ENCODE measurements around the gene ACOD1.
"Not testable (repeated sequence)": the region's sequence is repeated elsewhere in the genome, so short reads cannot be mapped to it uniquely, and the experiment has no call there.

Gene ACOD1

GRCh38 chr13:76948149-76948548 is at the start of gene ACOD1:
Gene ACOD1 (plus strand): TSS chr13:76948511. CDS start chr13:76948559, 48 bp downstream.
- DNase-seq (ENCODE audit: low spot score), result no peak
- no peak for TF ChIP-seq CTCF (IDR thresholded peaks at IDR 0.05; ENCODE audit: extremely low read depth, missing control alignments)

DNA sequence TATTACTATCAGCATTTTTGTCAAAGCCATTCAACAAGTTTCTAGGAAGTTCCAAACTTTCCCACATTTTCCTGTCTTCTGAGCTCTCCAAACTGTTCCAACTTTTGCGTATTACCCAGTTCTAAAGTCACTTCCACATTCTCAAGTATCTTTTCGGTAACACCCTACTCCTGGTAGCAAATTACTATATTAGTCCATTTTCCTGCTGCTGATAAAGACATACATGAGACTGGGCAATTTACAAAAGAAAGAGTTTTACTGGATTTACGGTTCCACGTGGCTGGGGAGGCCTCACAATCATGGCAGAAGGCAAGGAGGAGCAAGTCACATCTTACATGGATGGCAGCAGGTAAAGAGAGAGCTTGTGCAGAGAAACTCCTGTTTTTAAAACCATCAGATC is 49.2 kb upstream of the ACOD1 start:
- DNase-seq (ENCODE audit: low spot score), result not testable (repeated sequence)

GRCh38 chr13:76903544-76904162 is 44.7 kb upstream of the ACOD1 start:
- peak; percentile 96 for TF ChIP-seq CTCF (IDR thresholded peaks at IDR 0.05; ENCODE audit: extremely low read depth, missing control alignments)
- peak; percentile 60 for DNase-seq (ENCODE audit: low spot score)

DNA sequence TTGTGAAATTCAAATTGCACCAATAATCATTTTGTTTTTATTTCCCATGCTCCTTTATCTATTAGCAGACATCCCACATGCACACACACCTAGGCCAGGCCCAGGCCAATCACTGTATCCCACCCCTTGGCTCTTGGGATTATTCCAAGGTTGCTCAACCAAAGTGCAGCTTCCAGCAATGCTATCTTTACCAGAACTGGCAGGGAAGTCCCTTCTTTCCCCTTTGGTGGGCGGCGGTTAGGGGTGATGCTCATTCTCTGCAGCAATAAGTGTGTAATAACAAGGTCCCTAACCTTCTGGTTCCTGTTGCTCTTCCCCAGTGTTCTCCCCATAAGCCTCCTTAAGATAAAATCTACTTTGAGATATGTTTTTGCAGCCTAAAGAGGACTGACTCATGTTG is 43.8 kb upstream of the ACOD1 start:
- no peak for DNase-seq (ENCODE audit: low spot score)
- no peak for TF ChIP-seq CTCF (IDR thresholded peaks at IDR 0.05; ENCODE audit: extremely low read depth, missing control alignments)

GRCh38 chr13:76912476-76912875 is 35.8 kb upstream of the ACOD1 start:
- DNase-seq (ENCODE audit: low spot score), result no peak
- no peak for TF ChIP-seq CTCF (IDR thresholded peaks at IDR 0.05; ENCODE audit: extremely low read depth, missing control alignments)

- DNase-seq (ENCODE audit: low spot score), result no peak
- TF ChIP-seq CTCF (IDR thresholded peaks at IDR 0.05; ENCODE audit: extremely low read depth, missing control alignments), result no peak
These were observed 34.4 kb upstream of the ACOD1 start for GRCh38 chr13:76913898-76914297.

DNA sequence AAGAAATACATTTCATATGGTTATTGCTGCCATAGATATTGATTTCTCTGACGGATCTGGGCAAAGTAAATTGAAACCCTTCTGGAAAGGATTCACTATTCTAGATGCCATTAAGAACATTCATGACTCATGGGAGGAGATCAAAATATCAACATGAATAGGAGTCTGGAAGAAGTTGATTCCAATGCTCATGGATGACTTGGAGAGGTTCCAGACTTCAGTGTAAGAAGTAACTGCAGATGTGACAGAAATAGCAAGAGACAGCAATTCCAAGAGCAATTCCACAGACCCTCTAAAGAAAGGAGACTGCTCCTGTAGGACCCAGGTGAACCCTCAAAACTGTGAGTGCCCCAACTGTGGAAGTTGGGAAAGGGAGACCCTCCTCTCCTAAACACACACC is 31.2 kb upstream of the ACOD1 start:
- TF ChIP-seq CTCF (IDR thresholded peaks at IDR 0.05; ENCODE audit: extremely low read depth, missing control alignments), result no peak
- no peak for DNase-seq (ENCODE audit: low spot score)

- DNase-seq (ENCODE audit: low spot score), result not testable (repeated sequence)
These were observed 30.4 kb upstream of the ACOD1 start for GRCh38 chr13:76917755-76918481.
